ENCODE results near the gene ATXN7L2. TPM values are rescaled to one million over a fixed set of nuclear protein-coding genes. Genes with fewer than 3 reads are reported as not detected.

ATXN7L2 gene
- total and polyA plus RNA-seq, 4 donors: 0.61 to 1.7 (median 1.3) TPM

GRCh38 chr1:109475261-109475660, 8.4 kb upstream of the ATXN7L2 start (continued):
- TF ChIP-seq CTCF (IDR thresholded peaks at IDR 0.05; ENCODE audit: low read depth, low read length, missing input control): no peak
- TF ChIP-seq RXRA (IDR thresholded peaks at IDR 0.05): no peak

- DNase-seq (ENCODE audit: low spot score): no peak
- WGBS: 94% methylated on average over 8 of the region's 8 CpGs
- Histone ChIP-seq H3K27ac (ENCODE audit: low read depth in 1 of 2, low read length in 2 of 2) (no peak overlapping the region), H3K4me1 (ENCODE audit: control insufficient read depth in 4 of 4, insufficient read depth in 4 of 4, low read length in 3 of 4) (no peaks in the 10 kb centered on the region), H3K9ac (ENCODE audit: low read depth in 1 of 2, low read length in 2 of 2) (no peak overlapping the region), H3K9me3 (ENCODE audit: control insufficient read depth in 4 of 4, low read length in 3 of 4) (no peaks in the 10 kb centered on the region), H3K4me3 (ENCODE audit: low read depth in 1 of 3, low read length in 3 of 3) (no peak overlapping the region), H3K27me3 (ENCODE audit: control insufficient read depth in 4 of 4, insufficient read depth in 4 of 4, low read length in 3 of 4) (no peaks in the 10 kb centered on the region), H3K36me3 (ENCODE audit: control insufficient read depth in 4 of 4, insufficient read depth in 3 of 4, low read depth in 1 of 4, low read length in 3 of 4) (peaks cover 0 to 3% (median under 1%) of the 10 kb centered on the region in 4 donors)
- TF ChIP-seq ATF3 (IDR thresholded peaks at IDR 0.05) (no peak), MAX (IDR thresholded peaks at IDR 0.05) (no peak), CTCF (IDR thresholded peaks at IDR 0.05; ENCODE audit: low read depth, low read length, missing input control) (no peak), FOXA1 (IDR thresholded peaks at IDR 0.05) (no peak), RAD21 (IDR thresholded peaks at IDR 0.05) (no peak), HNF4G (IDR thresholded peaks at IDR 0.05) (no peak), TAF1 (conservative IDR thresholded peaks at IDR 0.05) (no peak), EGR1 (IDR thresholded peaks at IDR 0.05; ENCODE audit: low read depth in 2 of 2) (no peak), NR2F2 (IDR thresholded peaks at IDR 0.05) (no peak), FOXA2 (IDR thresholded peaks at IDR 0.05) (no peak), HNF4A (conservative IDR thresholded peaks at IDR 0.05) (no peak), YY1 (IDR thresholded peaks at IDR 0.05) (no peak), JUND (IDR thresholded peaks at IDR 0.05) (no peak), REST (IDR thresholded peaks at IDR 0.05) (no peak)
Observed at GRCh38 chr1:109476825-109477224, 6.9 kb upstream of the ATXN7L2 start.

Measured in liver (tissue), 9 donors.